Fibroblast of mammary gland (primary cell): ENCODE measurements around the gene EPHB2.
A peak's percentile ranks its signal among the peaks of the same experiment; 100 is the strongest.

Experiments used
- DNase-seq: peaks from one replicate; pipeline ENCODE4 v3.0.0-alpha.2; 2010; ENCODE audit warnings: low read depth
- H3K4me3 ChIP-seq: 2 replicates; pipeline ENCODE4 v1.5.1; 2011; ENCODE audit warnings: low read depth, mild to moderate bottlenecking, low read length, moderate library complexity; ENCODE audit not compliant: control insufficient read depth
- TF ChIP-seq, protein P1 (sequence below): conservative IDR thresholded peaks from 2 replicates; pipeline ENCODE4 v1.5.1; 2011; ENCODE audit warnings: low read depth, low read length, inconsistent platforms; ENCODE audit not compliant: control insufficient read depth, insufficient read depth

Gene EPHB2

DNA sequence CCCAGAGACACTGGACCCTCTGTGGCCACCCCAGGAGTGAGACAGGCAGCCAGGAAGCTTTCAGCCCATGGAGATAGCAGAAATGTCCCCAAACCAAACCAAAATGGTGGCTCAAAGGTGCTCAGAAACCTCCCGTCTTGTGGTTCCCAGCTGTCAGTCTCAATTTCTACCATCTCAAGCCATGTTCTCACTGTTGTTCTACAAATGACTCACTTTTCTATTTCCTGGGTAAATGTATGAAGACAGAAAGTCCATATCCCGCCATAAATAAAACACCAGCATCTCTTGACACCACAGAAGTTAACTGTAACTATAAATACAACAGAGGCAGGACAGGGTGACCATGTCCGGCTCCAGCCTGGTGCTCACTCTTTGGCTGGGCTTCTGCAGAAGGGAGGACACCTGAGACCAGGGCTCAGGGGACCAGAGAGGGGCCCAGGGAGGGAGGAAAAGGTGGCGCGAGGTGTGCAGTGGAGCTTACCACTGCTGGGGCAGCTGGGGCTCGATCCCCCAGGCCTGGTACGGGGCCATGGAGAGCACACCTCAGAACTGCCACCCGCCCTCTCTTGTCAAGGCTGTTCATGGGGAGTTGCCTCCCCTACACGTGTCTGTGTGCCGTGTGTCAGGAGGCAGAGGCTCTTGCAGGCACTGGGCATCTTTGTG lies 43.6 kb downstream of the EPHB2 start:
- H3K4me3 ChIP-seq: no peak overlapping the region
- peak; percentile 59 for DNase-seq
- TF ChIP-seq, protein P1, sequence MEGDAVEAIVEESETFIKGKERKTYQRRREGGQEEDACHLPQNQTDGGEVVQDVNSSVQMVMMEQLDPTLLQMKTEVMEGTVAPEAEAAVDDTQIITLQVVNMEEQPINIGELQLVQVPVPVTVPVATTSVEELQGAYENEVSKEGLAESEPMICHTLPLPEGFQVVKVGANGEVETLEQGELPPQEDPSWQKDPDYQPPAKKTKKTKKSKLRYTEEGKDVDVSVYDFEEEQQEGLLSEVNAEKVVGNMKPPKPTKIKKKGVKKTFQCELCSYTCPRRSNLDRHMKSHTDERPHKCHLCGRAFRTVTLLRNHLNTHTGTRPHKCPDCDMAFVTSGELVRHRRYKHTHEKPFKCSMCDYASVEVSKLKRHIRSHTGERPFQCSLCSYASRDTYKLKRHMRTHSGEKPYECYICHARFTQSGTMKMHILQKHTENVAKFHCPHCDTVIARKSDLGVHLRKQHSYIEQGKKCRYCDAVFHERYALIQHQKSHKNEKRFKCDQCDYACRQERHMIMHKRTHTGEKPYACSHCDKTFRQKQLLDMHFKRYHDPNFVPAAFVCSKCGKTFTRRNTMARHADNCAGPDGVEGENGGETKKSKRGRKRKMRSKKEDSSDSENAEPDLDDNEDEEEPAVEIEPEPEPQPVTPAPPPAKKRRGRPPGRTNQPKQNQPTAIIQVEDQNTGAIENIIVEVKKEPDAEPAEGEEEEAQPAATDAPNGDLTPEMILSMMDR: no peak

DNA sequence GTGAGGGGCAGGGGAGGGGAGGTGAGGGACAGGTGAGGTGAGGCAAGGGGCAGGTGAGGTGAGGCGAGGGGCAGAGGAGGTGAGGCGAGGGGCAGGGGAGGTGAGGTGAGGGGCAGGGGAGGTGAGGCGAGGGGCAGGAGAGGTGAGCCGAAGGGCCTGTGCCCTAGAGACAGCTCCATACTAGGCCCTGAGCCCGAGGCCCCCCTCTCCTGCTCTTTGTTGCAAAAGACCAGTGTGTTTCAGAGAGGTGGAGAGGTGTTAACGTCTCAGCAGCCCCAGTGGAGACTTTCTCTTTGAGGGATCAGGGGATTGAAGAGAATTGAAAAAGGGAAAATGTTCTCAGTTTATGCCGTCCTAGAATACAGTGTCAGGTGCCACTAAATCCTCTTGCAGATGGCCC lies 44.2 kb downstream of the EPHB2 start:
- no peak for DNase-seq
- TF ChIP-seq, protein P1: no peak
- H3K4me3 ChIP-seq: no peak overlapping the region

GRCh38 chr1:22755641-22756040 lies 45.0 kb downstream of the EPHB2 start:
- peak; percentile 33 for DNase-seq
- TF ChIP-seq, protein P1: no peak
- H3K4me3 ChIP-seq: no peak overlapping the region

GRCh38 chr1:22756125-22756735 lies 45.6 kb downstream of the EPHB2 start:
- TF ChIP-seq, protein P1: no peak
- H3K4me3 ChIP-seq: no peak overlapping the region

DNA sequence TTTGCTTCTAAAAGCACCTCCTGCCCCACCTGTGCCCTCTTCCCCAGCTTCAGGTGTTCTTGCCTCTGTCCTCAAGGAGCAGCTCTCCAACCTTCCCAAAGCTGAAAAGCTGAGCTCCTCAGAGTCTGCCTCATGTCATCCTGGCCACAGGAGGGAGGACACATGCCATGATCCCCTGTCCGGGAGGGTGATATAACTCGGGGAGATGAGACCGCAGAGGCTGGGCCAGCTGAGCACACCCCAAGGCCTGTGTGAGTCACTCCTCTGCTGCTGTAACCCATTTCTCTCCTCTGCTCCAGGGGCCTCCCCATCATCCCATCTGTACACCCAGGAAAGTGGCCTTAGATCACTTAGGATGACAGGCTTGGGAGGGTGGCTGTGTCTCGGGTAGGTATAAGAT lies 49.8 kb downstream of the EPHB2 start:
- TF ChIP-seq, protein P1: no peak
- peak; percentile 46 for DNase-seq
- H3K4me3 ChIP-seq: no peak overlapping the region

More at GRCh38 chr1:22756125-22756735, 45.6 kb downstream of the EPHB2 start:
- no peak for DNase-seq

DNA sequence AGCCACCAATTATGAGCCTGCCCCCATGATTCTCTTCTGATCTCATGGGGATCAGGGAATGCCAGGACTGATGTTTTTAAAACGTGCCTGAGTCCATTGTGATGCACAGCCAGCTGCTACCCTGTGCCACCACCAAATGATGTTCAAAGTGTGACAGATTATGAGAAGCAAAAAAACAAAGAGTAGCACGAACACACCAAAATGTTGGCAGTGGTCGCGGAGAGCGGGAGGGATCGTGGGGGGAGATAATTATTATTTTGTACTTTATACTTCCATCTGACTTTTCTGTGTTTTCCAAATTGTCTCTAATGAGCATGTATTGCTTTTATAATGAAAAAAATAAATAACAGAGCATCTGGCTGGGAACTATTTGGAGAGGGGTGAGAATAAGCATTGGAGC lies 50.5 kb downstream of the EPHB2 start:
- DNase-seq: no peak
- no peak overlapping the region for H3K4me3 ChIP-seq
- TF ChIP-seq, protein P1: no peak

DNA sequence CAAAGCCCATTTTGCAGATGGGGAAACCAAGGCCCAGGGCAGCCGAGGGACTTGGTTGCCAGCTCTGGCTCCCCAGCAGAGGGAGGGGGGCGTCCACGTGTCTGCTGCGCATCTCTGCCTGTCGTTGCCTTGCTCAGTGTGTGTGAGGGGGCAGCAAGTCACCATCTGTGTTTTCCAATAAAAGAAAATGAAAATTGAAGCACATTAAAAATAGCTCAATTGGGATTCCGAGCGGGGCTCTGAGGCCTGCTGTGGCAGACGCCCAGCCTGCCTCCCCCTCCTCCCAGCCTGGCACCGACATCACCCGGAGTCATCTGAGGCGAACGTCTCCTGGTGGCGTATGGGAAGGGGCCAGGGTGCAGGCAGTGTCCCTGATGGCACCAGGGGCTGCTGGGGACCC lies 51.2 kb downstream of the EPHB2 start:
- TF ChIP-seq, protein P1: no peak
- H3K4me3 ChIP-seq: no peak overlapping the region
- DNase-seq: no peak
